Nephron progenitor cell (in vitro differentiated cells): Measurements from ENCODE around the gene MGMT.

ENCODE experiments used
- DNase-seq: peaks from one replicate; pipeline ENCODE4 v3.0.0; 2021
- H3K27ac Mint-ChIP-seq: 2 replicates; pipeline ENCODE4 v1.8.0; 2021; ENCODE audit warnings: mild to moderate bottlenecking, moderate library complexity, mixed read lengths
- H3K27me3 Mint-ChIP-seq: 2 replicates; pipeline ENCODE4 v1.8.0; 2021; ENCODE audit warnings: mild to moderate bottlenecking, low read depth, mixed read lengths; ENCODE audit not compliant: poor library complexity
- H3K36me3 Mint-ChIP-seq: 2 replicates; pipeline ENCODE4 v1.8.0; 2021; ENCODE audit warnings: low read depth, mixed read lengths
- H3K4me1 Mint-ChIP-seq: 2 replicates; pipeline ENCODE4 v1.8.0; 2021; ENCODE audit warnings: mixed read lengths
- H3K4me3 Mint-ChIP-seq: 2 replicates; pipeline ENCODE4 v1.8.0; 2021; ENCODE audit warnings: mild to moderate bottlenecking, moderate library complexity, mixed read lengths
- H3K9me3 Mint-ChIP-seq: 2 replicates; pipeline ENCODE4 v1.8.0; 2021; ENCODE audit warnings: mild to moderate bottlenecking, moderate library complexity, mixed read lengths
- CTCF ChIP-seq: fragments of 200-600 bp; sonication (generic); IDR thresholded peaks from 2 replicates; pipeline ENCODE4 v1.5.0; 2021; ENCODE audit warnings: antibody characterized with exemption

The MGMT gene

GRCh38 chr10:129643266-129643665 lies 176.2 kb downstream of the MGMT start:
- TF ChIP-seq CTCF: no peak
- H3K4me1 Mint-ChIP-seq: peaks cover 15% of the 10 kb centered on the region
- H3K9me3 Mint-ChIP-seq: no peaks in the 10 kb centered on the region
- DNase-seq: no peak
- H3K4me3 Mint-ChIP-seq: no peak overlapping the region
- H3K27me3 Mint-ChIP-seq: peaks cover 7% of the 10 kb centered on the region
- no peak overlapping the region for H3K27ac Mint-ChIP-seq
- peaks cover 17% of the 10 kb centered on the region for H3K36me3 Mint-ChIP-seq

GRCh38 chr10:129645487-129645886 lies 178.4 kb downstream of the MGMT start:
- DNase-seq: no peak
- Mint-ChIP-seq H3K9me3 (no peaks in the 10 kb centered on the region), H3K27me3 (peaks cover 7% of the 10 kb centered on the region), H3K27ac (no peak overlapping the region), H3K4me3 (no peak overlapping the region), H3K4me1 (peaks cover 21% of the 10 kb centered on the region), H3K36me3 (peaks cover 10% of the 10 kb centered on the region)
- no peak for TF ChIP-seq CTCF

- DNase-seq: no peak
- no peak overlapping the region for H3K27ac Mint-ChIP-seq
- TF ChIP-seq CTCF: no peak
- H3K4me1 Mint-ChIP-seq: peaks cover 28% of the 10 kb centered on the region
- no peaks in the 10 kb centered on the region for H3K9me3 Mint-ChIP-seq
- H3K36me3 Mint-ChIP-seq: peaks cover 13% of the 10 kb centered on the region
- no peak overlapping the region for H3K4me3 Mint-ChIP-seq
- H3K27me3 Mint-ChIP-seq: peaks cover 7% of the 10 kb centered on the region
These were observed 179.9 kb downstream of the MGMT start for GRCh38 chr10:129646973-129647372.

- DNase-seq: no peak
- Mint-ChIP-seq H3K36me3 (peaks cover 13% of the 10 kb centered on the region), H3K4me1 (peaks cover 33% of the 10 kb centered on the region), H3K9me3 (no peaks in the 10 kb centered on the region), H3K27ac (no peak overlapping the region), H3K4me3 (no peak overlapping the region), H3K27me3 (peaks cover 7% of the 10 kb centered on the region)
- no peak for TF ChIP-seq CTCF
These were observed 180.5 kb downstream of the MGMT start for GRCh38 chr10:129647590-129647989.

GRCh38 chr10:129648856-129649255 lies 181.8 kb downstream of the MGMT start:
- Mint-ChIP-seq H3K36me3 (peaks cover 16% of the 10 kb centered on the region), H3K27me3 (no peaks in the 10 kb centered on the region), H3K27ac (no peak overlapping the region), H3K4me1 (peaks cover 29% of the 10 kb centered on the region), H3K9me3 (no peaks in the 10 kb centered on the region), H3K4me3 (no peak overlapping the region)
- DNase-seq: no peak
- TF ChIP-seq CTCF: no peak

GRCh38 chr10:129652021-129652420 lies 185.0 kb downstream of the MGMT start:
- Mint-ChIP-seq H3K27ac (peak overlapping the region; percentile 95), H3K4me3 (no peak overlapping the region), H3K27me3 (no peaks in the 10 kb centered on the region), H3K9me3 (no peaks in the 10 kb centered on the region), H3K36me3 (peaks cover 12% of the 10 kb centered on the region), H3K4me1 (peaks cover 42% of the 10 kb centered on the region)
- DNase-seq: no peak
- TF ChIP-seq CTCF: no peak
